Spleen (tissue), 7 donors: Measurements from ENCODE around the gene DPP3.

Experiments
- POLR2A ChIP-seq, 3 donors: fragments of 450-650 bp; IDR thresholded peaks; one replicate each; pipeline ENCODE4 v1.5.1; 2017; ENCODE audit warnings: antibody characterized with exemption in 3 of 3, mild to moderate bottlenecking in 1 of 3
- POLR2AphosphoS5 ChIP-seq, 3 donors: sonication (generic); formaldehyde crosslinking; IDR thresholded peaks; one replicate each; pipeline ENCODE4 v1.5.1; 2017; ENCODE audit warnings: antibody characterized with exemption in 3 of 3
- TF ChIP-seq, protein P1 (sequence below), 11 experiments: fragments of 200-600 bp in 7 of 11; fragments of 450-650 bp in 4 of 11; sonication (generic) in 4 of 11; IDR thresholded peaks in 8 of 11; conservative IDR thresholded peaks in 3 of 11; 1 replicate in 7 of 11; 2 replicates in 4 of 11; pipeline versions ENCODE4 v1.4.0 to v1.8.0; 2016 to 2021; ENCODE audit warnings: antibody characterized with exemption in 11 of 11, inconsistent platforms in 4 of 11, mild to moderate bottlenecking in 1 of 11
- donor health status: DM: no; HTN: no; CAD: no; lungs with moderate emphysema.
- donor health status: DM: no; HTN: no; CAD: no.
- donor health status: DM: no; HTN: no; CAD: no.

DNA sequence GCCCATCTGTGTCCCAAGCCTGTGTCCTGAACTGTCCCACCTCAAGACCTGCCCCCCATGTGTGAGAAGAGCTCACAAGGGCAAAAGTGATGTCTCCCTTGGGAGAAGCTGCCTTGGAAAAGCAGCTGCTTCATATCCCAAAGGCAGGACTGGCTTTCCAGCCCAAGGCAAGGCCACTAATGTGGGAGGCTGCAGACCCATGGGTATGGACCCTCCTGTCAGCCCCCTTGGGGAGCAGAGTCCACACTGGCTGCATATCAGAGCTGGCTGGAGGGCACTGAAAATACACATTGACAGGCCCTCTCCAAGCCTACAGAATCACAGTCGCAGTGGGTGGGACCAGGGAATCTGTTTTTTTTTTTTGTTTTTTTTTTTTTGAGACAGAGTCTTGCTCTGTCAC is 10.8 kb upstream of the DPP3 start:
- TF ChIP-seq POLR2A (IDR thresholded peaks at IDR 0.05) (no peak), POLR2AphosphoS5 (IDR thresholded peaks at IDR 0.05) (no peak)
- TF ChIP-seq, protein P1, sequence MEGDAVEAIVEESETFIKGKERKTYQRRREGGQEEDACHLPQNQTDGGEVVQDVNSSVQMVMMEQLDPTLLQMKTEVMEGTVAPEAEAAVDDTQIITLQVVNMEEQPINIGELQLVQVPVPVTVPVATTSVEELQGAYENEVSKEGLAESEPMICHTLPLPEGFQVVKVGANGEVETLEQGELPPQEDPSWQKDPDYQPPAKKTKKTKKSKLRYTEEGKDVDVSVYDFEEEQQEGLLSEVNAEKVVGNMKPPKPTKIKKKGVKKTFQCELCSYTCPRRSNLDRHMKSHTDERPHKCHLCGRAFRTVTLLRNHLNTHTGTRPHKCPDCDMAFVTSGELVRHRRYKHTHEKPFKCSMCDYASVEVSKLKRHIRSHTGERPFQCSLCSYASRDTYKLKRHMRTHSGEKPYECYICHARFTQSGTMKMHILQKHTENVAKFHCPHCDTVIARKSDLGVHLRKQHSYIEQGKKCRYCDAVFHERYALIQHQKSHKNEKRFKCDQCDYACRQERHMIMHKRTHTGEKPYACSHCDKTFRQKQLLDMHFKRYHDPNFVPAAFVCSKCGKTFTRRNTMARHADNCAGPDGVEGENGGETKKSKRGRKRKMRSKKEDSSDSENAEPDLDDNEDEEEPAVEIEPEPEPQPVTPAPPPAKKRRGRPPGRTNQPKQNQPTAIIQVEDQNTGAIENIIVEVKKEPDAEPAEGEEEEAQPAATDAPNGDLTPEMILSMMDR (IDR thresholded peaks at IDR 0.05 in 8 of 11, conservative IDR thresholded peaks at IDR 0.05 in 3 of 11): no peak
